ENCODE data around the gene BCOR.

- no peak for TF ChIP-seq CTCF (IDR thresholded peaks at IDR 0.05 in 2 of 3, conservative IDR thresholded peaks at IDR 0.05 in 1 of 3; ENCODE audit: insufficient read depth in 2 of 3, low read depth in 1 of 3, low read length in 3 of 3)
- TF ChIP-seq ZKSCAN8 (CRISPR knock-in tag; IDR thresholded peaks at IDR 0.05) = no peak
- TF ChIP-seq JUN (IDR thresholded peaks at IDR 0.05; ENCODE audit: borderline replicate concordance, low read depth, low read length) = no peak
- no peak for TF ChIP-seq JUN (CRISPR knock-in tag; IDR thresholded peaks at IDR 0.05; ENCODE audit: borderline replicate concordance)
- TF ChIP-seq ARID2 (IDR thresholded peaks at IDR 0.05) = no peak
- no peak for TF ChIP-seq JUNB (CRISPR knock-in tag; conservative IDR thresholded peaks at IDR 0.05)
- no peak for TF ChIP-seq FOXA1 (IDR thresholded peaks at IDR 0.05; ENCODE audit: borderline replicate concordance)
- TF ChIP-seq FOXK2 (conservative IDR thresholded peaks at IDR 0.05 in 1 of 2, IDR thresholded peaks at IDR 0.05 in 1 of 2; ENCODE audit: low read depth in 2 of 2) = no peak
- no peak for TF ChIP-seq ZNF121 (CRISPR knock-in tag; conservative IDR thresholded peaks at IDR 0.05)
- TF ChIP-seq HMGN3 (IDR thresholded peaks at IDR 0.05; ENCODE audit: borderline replicate concordance, extremely low read depth, insufficient read length, low read depth, low read length) = no peak
- TF ChIP-seq ATF3 (IDR thresholded peaks at IDR 0.05) = no peak
- no peak for TF ChIP-seq ATF3 (CRISPR knock-in tag; conservative IDR thresholded peaks at IDR 0.05)
- TF ChIP-seq PTTG1 (tag; IDR thresholded peaks at IDR 0.05; ENCODE audit: low read depth) = no peak
Observed at GRCh38 chrX:40093586-40093985, 4.2 kb downstream of the BCOR start.
